ENCODE data around the gene FIBCD1.

FIBCD1 gene

GRCh38 chr9:130870491-130871381 lies 68.3 kb downstream of the FIBCD1 start:
- H3K9me3 ChIP-seq (ENCODE audit: control insufficient read depth, insufficient read depth, low read depth, low read length) = no peaks in the 10 kb centered on the region
- H3K27me3 ChIP-seq (ENCODE audit: control insufficient read depth, insufficient read depth, low read length) = no peaks in the 10 kb centered on the region
- peaks cover 65% of the 10 kb centered on the region for H3K36me3 ChIP-seq (ENCODE audit: control insufficient read depth, insufficient read depth, low read length)
- no peaks in the 10 kb centered on the region for H3K4me1 ChIP-seq (ENCODE audit: control insufficient read depth, insufficient read depth, low read length)
- H3K9ac ChIP-seq (ENCODE audit: low read length) = no peak overlapping the region
- H3K4me3 ChIP-seq (ENCODE audit: low read depth, low read length) = no peak overlapping the region
- no peak overlapping the region for H3K27ac ChIP-seq (ENCODE audit: low read depth, low read length)

- Histone ChIP-seq H3K36me3 (ENCODE audit: control insufficient read depth, insufficient read depth, low read length) (peaks cover 56% of the 10 kb centered on the region), H3K4me3 (ENCODE audit: low read depth, low read length) (no peak overlapping the region), H3K4me1 (ENCODE audit: control insufficient read depth, insufficient read depth, low read length) (no peaks in the 10 kb centered on the region), H3K27me3 (ENCODE audit: control insufficient read depth, insufficient read depth, low read length) (no peaks in the 10 kb centered on the region), H3K9ac (ENCODE audit: low read length) (no peak overlapping the region), H3K9me3 (ENCODE audit: control insufficient read depth, insufficient read depth, low read depth, low read length) (no peaks in the 10 kb centered on the region), H3K27ac (ENCODE audit: low read depth, low read length) (no peak overlapping the region)
Measured at GRCh38 chr9:130869250-130869649, 69.8 kb downstream of the FIBCD1 start.

GRCh38 chr9:130868230-130868629 lies 70.8 kb downstream of the FIBCD1 start:
- Histone ChIP-seq H3K9me3 (ENCODE audit: control insufficient read depth, insufficient read depth, low read depth, low read length) (no peaks in the 10 kb centered on the region), H3K27ac (ENCODE audit: low read depth, low read length) (no peak overlapping the region), H3K36me3 (ENCODE audit: control insufficient read depth, insufficient read depth, low read length) (peaks cover 52% of the 10 kb centered on the region), H3K4me3 (ENCODE audit: low read depth, low read length) (no peak overlapping the region), H3K4me1 (ENCODE audit: control insufficient read depth, insufficient read depth, low read length) (no peaks in the 10 kb centered on the region), H3K27me3 (ENCODE audit: control insufficient read depth, insufficient read depth, low read length) (no peaks in the 10 kb centered on the region), H3K9ac (ENCODE audit: low read length) (no peak overlapping the region)

- Histone ChIP-seq H3K9ac (ENCODE audit: low read length) (no peak overlapping the region), H3K4me3 (ENCODE audit: low read depth, low read length) (no peak overlapping the region), H3K4me1 (ENCODE audit: control insufficient read depth, insufficient read depth, low read length) (no peaks in the 10 kb centered on the region), H3K27me3 (ENCODE audit: control insufficient read depth, insufficient read depth, low read length) (no peaks in the 10 kb centered on the region), H3K9me3 (ENCODE audit: control insufficient read depth, insufficient read depth, low read depth, low read length) (no peaks in the 10 kb centered on the region), H3K36me3 (ENCODE audit: control insufficient read depth, insufficient read depth, low read length) (peaks cover 52% of the 10 kb centered on the region), H3K27ac (ENCODE audit: low read depth, low read length) (no peak overlapping the region)
Measured at GRCh38 chr9:130867556-130867955, 71.5 kb downstream of the FIBCD1 start.

GRCh38 chr9:130866474-130866965 lies 72.5 kb downstream of the FIBCD1 start:
- Histone ChIP-seq H3K27me3 (ENCODE audit: control insufficient read depth, insufficient read depth, low read length) (no peaks in the 10 kb centered on the region), H3K4me3 (ENCODE audit: low read depth, low read length) (no peak overlapping the region), H3K9ac (ENCODE audit: low read length) (no peak overlapping the region), H3K27ac (ENCODE audit: low read depth, low read length) (no peak overlapping the region), H3K9me3 (ENCODE audit: control insufficient read depth, insufficient read depth, low read depth, low read length) (no peaks in the 10 kb centered on the region), H3K36me3 (ENCODE audit: control insufficient read depth, insufficient read depth, low read length) (peaks cover 47% of the 10 kb centered on the region), H3K4me1 (ENCODE audit: control insufficient read depth, insufficient read depth, low read length) (no peaks in the 10 kb centered on the region)

GRCh38 chr9:130865921-130866320 lies 73.1 kb downstream of the FIBCD1 start:
- no peaks in the 10 kb centered on the region for H3K4me1 ChIP-seq (ENCODE audit: control insufficient read depth, insufficient read depth, low read length)
- H3K9ac ChIP-seq (ENCODE audit: low read length) = no peak overlapping the region
- peaks cover 42% of the 10 kb centered on the region for H3K36me3 ChIP-seq (ENCODE audit: control insufficient read depth, insufficient read depth, low read length)
- no peak overlapping the region for H3K27ac ChIP-seq (ENCODE audit: low read depth, low read length)
- no peak overlapping the region for H3K4me3 ChIP-seq (ENCODE audit: low read depth, low read length)
- no peaks in the 10 kb centered on the region for H3K27me3 ChIP-seq (ENCODE audit: control insufficient read depth, insufficient read depth, low read length)
- H3K9me3 ChIP-seq (ENCODE audit: control insufficient read depth, insufficient read depth, low read depth, low read length) = no peaks in the 10 kb centered on the region

- peaks cover 42% of the 10 kb centered on the region for H3K36me3 ChIP-seq (ENCODE audit: control insufficient read depth, insufficient read depth, low read length)
- no peaks in the 10 kb centered on the region for H3K27me3 ChIP-seq (ENCODE audit: control insufficient read depth, insufficient read depth, low read length)
- no peaks in the 10 kb centered on the region for H3K9me3 ChIP-seq (ENCODE audit: control insufficient read depth, insufficient read depth, low read depth, low read length)
- H3K27ac ChIP-seq (ENCODE audit: low read depth, low read length) = no peak overlapping the region
- H3K9ac ChIP-seq (ENCODE audit: low read length) = no peak overlapping the region
- 0 out of 2 replicates have a peak, but pooled peaks cover 5% of the 10 kb centered on the region for H3K4me1 ChIP-seq (ENCODE audit: control insufficient read depth, insufficient read depth, low read length)
- H3K4me3 ChIP-seq (ENCODE audit: low read depth, low read length) = no peak overlapping the region
Measured at GRCh38 chr9:130864541-130864940, 74.5 kb downstream of the FIBCD1 start.

- H3K36me3 ChIP-seq (ENCODE audit: control insufficient read depth, insufficient read depth, low read length) = peaks cover 50% of the 10 kb centered on the region
- H3K4me3 ChIP-seq (ENCODE audit: low read depth, low read length) = no peak overlapping the region
- peaks cover 15% of the 10 kb centered on the region; the same call in 1 of the 2 replicates for H3K4me1 ChIP-seq (ENCODE audit: control insufficient read depth, insufficient read depth, low read length)
- H3K27me3 ChIP-seq (ENCODE audit: control insufficient read depth, insufficient read depth, low read length) = no peaks in the 10 kb centered on the region
- H3K9ac ChIP-seq (ENCODE audit: low read length) = no peak overlapping the region
- H3K9me3 ChIP-seq (ENCODE audit: control insufficient read depth, insufficient read depth, low read depth, low read length) = no peaks in the 10 kb centered on the region
- no peak overlapping the region for H3K27ac ChIP-seq (ENCODE audit: low read depth, low read length)
Measured at GRCh38 chr9:130862747-130863146, 76.3 kb downstream of the FIBCD1 start.

- H3K4me3 ChIP-seq (ENCODE audit: low read depth, low read length) = no peak overlapping the region
- H3K36me3 ChIP-seq (ENCODE audit: control insufficient read depth, insufficient read depth, low read length) = peaks cover 51% of the 10 kb centered on the region
- H3K27ac ChIP-seq (ENCODE audit: low read depth, low read length) = no peak overlapping the region
- H3K9me3 ChIP-seq (ENCODE audit: control insufficient read depth, insufficient read depth, low read depth, low read length) = no peaks in the 10 kb centered on the region
- H3K9ac ChIP-seq (ENCODE audit: low read length) = no peak overlapping the region
- no peaks in the 10 kb centered on the region for H3K27me3 ChIP-seq (ENCODE audit: control insufficient read depth, insufficient read depth, low read length)
- H3K4me1 ChIP-seq (ENCODE audit: control insufficient read depth, insufficient read depth, low read length) = peaks cover 15% of the 10 kb centered on the region; the same call in 1 of the 2 replicates
Measured at GRCh38 chr9:130862217-130862616, 76.8 kb downstream of the FIBCD1 start.

- H3K9me3 ChIP-seq (ENCODE audit: control insufficient read depth, insufficient read depth, low read depth, low read length) = no peaks in the 10 kb centered on the region
- no peak overlapping the region for H3K9ac ChIP-seq (ENCODE audit: low read length)
- H3K4me1 ChIP-seq (ENCODE audit: control insufficient read depth, insufficient read depth, low read length) = peaks cover 15% of the 10 kb centered on the region; the same call in 1 of the 2 replicates
- no peak overlapping the region for H3K27ac ChIP-seq (ENCODE audit: low read depth, low read length)
- peaks cover 57% of the 10 kb centered on the region for H3K36me3 ChIP-seq (ENCODE audit: control insufficient read depth, insufficient read depth, low read length)
- H3K4me3 ChIP-seq (ENCODE audit: low read depth, low read length) = no peak overlapping the region
- H3K27me3 ChIP-seq (ENCODE audit: control insufficient read depth, insufficient read depth, low read length) = no peaks in the 10 kb centered on the region
Measured at GRCh38 chr9:130861372-130862180, 77.5 kb downstream of the FIBCD1 start.

All from HUES6 (cell line).